Mesothelial cell of epicardium (in vitro differentiated cells): Measurements from ENCODE around the gene ARFGAP3. TPM values are rescaled to one million over a fixed set of nuclear protein-coding genes. Genes with fewer than 3 reads are reported as not detected.

Experiments
- DNase-seq, 2 experiments: peaks; one replicate each; pipeline ENCODE4 v3.0.0; 2021; ENCODE audit warnings: low spot score in 2 of 2; ENCODE audit not compliant: unreplicated experiment in 2 of 2
- H3K27ac Mint-ChIP-seq: 2 replicates; pipeline ENCODE4 v1.8.0; 2021; ENCODE audit warnings: mixed read lengths
- H3K27me3 Mint-ChIP-seq: 2 replicates; pipeline ENCODE4 v1.8.0; 2021; ENCODE audit warnings: low read depth, mixed read lengths
- H3K36me3 Mint-ChIP-seq: 2 replicates; pipeline ENCODE4 v1.8.0; 2021; ENCODE audit warnings: mixed read lengths
- H3K4me1 Mint-ChIP-seq: 2 replicates; pipeline ENCODE4 v1.8.0; 2021; ENCODE audit warnings: mixed read lengths
- H3K4me3 Mint-ChIP-seq: 2 replicates; pipeline ENCODE4 v1.8.0; 2021; ENCODE audit warnings: mild to moderate bottlenecking, moderate library complexity, mixed read lengths
- H3K9me3 Mint-ChIP-seq: 2 replicates; pipeline ENCODE4 v1.8.0; 2021; ENCODE audit warnings: mixed read lengths
- total RNA-seq: library from RNA; stranded (reverse); gene quantifications from 3 replicates; pipeline ENCODE4 v1.2.1, GENCODE V29; 2021
- TF ChIP-seq, protein P1 (sequence below): fragments of 200-600 bp; sonication (generic); IDR thresholded peaks from one replicate; pipeline ENCODE4 v1.5.0; 2021; ENCODE audit warnings: antibody characterized with exemption; ENCODE audit not compliant: unreplicated experiment

Gene ARFGAP3
- total RNA-seq, 1 donor from 2014 or later = 33.4 TPM

DNA sequence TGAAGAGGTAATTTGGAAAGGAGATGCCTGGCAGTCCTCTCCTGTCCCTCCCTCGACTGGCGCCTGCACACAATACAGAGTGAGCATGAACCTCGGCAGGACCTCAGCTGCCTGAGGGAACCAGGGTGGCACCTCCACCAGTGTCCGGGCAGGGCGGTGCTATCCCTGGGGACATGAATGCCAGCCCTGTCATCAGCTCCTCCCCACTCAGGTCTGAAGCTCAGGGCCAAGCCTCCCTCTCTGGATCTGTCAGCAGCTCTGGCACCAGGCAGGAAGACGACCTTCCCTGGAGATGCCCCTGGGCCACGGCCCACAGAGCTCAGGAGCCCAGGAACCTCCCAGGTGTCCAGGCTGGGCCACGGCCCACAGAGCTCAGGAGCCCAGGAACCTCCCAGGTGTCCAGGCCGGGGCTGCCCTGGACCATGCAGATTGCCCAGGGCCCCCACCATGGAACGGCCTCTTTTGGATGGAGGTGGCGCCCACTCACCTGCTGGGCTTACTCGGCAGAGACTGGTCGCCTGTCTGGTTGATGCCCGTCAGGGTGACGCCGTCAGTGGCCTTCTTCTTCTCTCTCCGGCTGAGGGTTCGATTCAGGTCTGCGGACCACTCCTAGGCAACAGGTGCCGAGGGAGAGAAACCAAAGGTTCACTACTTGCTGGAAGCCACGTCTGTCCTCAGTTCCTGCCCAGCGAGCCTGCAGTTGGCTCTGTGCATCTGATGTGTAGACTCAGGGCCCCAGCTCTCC, 21.7 kb upstream of the ARFGAP3 start:
- H3K36me3 Mint-ChIP-seq = peaks cover 17% of the 10 kb centered on the region
- no peaks in the 10 kb centered on the region for H3K9me3 Mint-ChIP-seq
- no peaks in the 10 kb centered on the region for H3K27me3 Mint-ChIP-seq
- no peaks in the 10 kb centered on the region for H3K4me1 Mint-ChIP-seq
- DNase-seq = no peak
- H3K4me3 Mint-ChIP-seq = no peak overlapping the region
- TF ChIP-seq, protein P1, sequence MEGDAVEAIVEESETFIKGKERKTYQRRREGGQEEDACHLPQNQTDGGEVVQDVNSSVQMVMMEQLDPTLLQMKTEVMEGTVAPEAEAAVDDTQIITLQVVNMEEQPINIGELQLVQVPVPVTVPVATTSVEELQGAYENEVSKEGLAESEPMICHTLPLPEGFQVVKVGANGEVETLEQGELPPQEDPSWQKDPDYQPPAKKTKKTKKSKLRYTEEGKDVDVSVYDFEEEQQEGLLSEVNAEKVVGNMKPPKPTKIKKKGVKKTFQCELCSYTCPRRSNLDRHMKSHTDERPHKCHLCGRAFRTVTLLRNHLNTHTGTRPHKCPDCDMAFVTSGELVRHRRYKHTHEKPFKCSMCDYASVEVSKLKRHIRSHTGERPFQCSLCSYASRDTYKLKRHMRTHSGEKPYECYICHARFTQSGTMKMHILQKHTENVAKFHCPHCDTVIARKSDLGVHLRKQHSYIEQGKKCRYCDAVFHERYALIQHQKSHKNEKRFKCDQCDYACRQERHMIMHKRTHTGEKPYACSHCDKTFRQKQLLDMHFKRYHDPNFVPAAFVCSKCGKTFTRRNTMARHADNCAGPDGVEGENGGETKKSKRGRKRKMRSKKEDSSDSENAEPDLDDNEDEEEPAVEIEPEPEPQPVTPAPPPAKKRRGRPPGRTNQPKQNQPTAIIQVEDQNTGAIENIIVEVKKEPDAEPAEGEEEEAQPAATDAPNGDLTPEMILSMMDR = no peak
- H3K27ac Mint-ChIP-seq = no peak overlapping the region

DNA sequence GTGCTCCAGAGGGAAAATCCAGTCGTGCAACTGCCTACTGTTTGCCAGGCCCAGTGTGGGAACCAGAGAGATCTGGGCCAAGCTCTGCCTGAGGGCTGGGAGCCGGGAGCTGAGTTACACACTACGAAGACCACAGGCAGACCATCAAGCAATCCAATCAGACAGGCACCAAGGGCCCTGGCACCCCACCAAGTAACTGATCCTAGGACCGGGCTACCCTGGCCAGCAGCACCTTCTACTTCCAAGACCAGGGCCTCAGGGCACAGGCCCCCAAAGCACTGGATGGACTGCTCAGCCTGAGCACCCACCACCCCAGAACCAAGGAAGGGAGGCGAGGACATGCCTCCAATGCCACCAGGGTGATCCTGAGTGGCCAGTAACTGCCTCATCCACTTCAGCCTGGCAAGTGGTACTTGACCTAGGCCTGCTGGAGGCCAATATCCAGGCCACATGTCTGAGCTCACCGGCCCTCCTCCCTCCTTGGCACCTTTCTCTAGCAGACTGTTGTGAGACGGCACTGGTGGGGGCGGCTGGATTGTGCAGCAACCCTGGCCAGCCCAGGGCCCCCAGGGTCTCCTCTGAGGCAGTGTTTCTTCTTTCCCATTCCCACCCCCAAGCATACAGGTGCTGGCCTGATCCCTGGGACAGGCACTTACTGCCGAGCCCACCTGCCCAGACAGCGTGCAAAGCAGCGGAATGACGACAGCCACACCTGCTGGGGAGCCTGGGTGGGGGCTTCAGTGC, 20.7 kb upstream of the ARFGAP3 start:
- Mint-ChIP-seq H3K9me3 (no peaks in the 10 kb centered on the region), H3K4me1 (no peaks in the 10 kb centered on the region), H3K36me3 (peaks cover 14% of the 10 kb centered on the region), H3K27me3 (no peaks in the 10 kb centered on the region), H3K27ac (no peak overlapping the region), H3K4me3 (no peak overlapping the region)
- no peak for DNase-seq
- TF ChIP-seq, protein P1 = no peak

DNA sequence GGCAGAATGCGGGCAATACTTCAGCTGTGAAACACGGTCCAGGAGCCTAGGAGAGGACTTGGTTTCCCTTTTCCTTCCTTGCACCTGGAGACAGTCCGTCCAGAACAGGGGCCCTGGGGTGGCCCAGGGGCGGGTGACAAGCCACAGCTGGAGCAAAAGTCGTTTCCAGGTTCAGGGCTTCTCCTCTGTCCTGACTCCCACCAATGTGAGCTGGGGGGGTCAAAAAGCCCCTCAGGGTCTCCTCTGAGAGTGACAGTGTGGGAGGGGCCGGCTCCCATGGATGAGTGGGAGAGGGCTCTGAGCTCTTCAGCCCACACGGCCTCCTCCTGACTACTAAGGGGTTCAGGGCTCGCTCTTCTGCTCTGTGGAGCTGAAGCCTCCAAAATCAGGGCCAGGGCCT, 20.1 kb upstream of the ARFGAP3 start:
- Mint-ChIP-seq H3K27me3 (no peaks in the 10 kb centered on the region), H3K9me3 (no peaks in the 10 kb centered on the region)

DNA sequence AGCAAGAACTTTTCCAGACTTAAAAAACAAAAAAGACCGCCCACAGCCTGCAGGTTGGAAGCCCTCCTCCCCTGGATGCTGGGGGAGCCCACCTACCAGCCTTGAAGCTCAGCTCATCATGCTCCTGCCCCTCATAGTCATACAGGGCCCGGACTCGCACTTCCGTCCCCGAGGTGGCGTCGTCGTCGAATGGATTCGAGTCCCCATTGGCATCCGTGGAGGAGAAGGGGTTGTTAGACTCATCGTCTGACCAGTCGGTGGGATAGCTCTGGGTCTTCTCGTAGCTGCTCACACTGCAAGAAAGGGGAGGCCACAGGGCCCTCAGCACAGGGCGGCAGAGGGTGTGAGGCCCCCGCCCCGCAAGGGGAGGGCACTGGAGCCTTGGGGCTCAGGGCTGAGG, 19.0 kb upstream of the ARFGAP3 start:
- H3K27ac Mint-ChIP-seq = no peak overlapping the region
- DNase-seq = no peak
- H3K27me3 Mint-ChIP-seq = no peaks in the 10 kb centered on the region
- H3K36me3 Mint-ChIP-seq = peaks cover 17% of the 10 kb centered on the region
- no peaks in the 10 kb centered on the region for H3K9me3 Mint-ChIP-seq
- no peak overlapping the region for H3K4me3 Mint-ChIP-seq
- TF ChIP-seq, protein P1 = no peak
- H3K4me1 Mint-ChIP-seq = no peaks in the 10 kb centered on the region

More for the DNA sequence above, 20.1 kb upstream of the ARFGAP3 start:
- H3K4me3 Mint-ChIP-seq = no peak overlapping the region
- no peak overlapping the region for H3K27ac Mint-ChIP-seq
- peaks cover 17% of the 10 kb centered on the region for H3K36me3 Mint-ChIP-seq
- H3K4me1 Mint-ChIP-seq = no peaks in the 10 kb centered on the region
- no peak for DNase-seq
- TF ChIP-seq, protein P1 = no peak

DNA sequence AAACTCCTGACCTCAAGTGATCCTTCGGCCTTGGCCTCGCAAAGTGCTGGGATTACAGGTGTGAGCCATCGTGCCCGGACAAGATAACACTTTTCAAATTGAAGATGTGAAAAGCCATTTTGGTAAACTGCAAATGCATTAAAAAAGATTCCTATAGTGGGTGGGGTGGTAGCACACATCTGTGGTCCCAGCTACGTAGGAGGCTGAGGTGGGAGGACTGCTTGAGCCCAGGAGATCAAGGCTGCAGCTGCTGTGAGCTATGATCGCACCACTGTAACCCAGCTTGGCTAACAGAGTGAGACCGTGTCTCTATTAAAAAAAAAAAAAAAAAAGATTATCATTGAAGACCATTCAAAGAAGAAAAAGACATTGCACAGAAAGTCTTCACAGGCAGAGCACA, 16.9 kb upstream of the ARFGAP3 start:
- Mint-ChIP-seq H3K27me3 (no peaks in the 10 kb centered on the region), H3K27ac (no peak overlapping the region), H3K9me3 (no peaks in the 10 kb centered on the region), H3K4me3 (no peak overlapping the region), H3K4me1 (no peaks in the 10 kb centered on the region), H3K36me3 (peaks cover 20% of the 10 kb centered on the region)
- DNase-seq = no peak
- TF ChIP-seq, protein P1 = no peak
